ENCODE data around the gene TAS1R2. TPM values are rescaled to one million over a fixed set of nuclear protein-coding genes. Genes with fewer than 3 reads are reported as not detected.

TAS1R2 gene
- polyA plus RNA-seq, 2 donors, result 0.01 TPM; not detected in 1

Other genes starting within 250 kb of the TAS1R2 start
- gene PAX7, start 228.8 kb downstream of the TAS1R2 start, polyA plus RNA-seq, result not detected
- 10 to 100 TPM; 34.7 to 39.6 TPM for gene ALDH4A1, start 42.9 kb upstream of the TAS1R2 start, polyA plus RNA-seq
- gene IFFO2, start 97.0 kb upstream of the TAS1R2 start, polyA plus RNA-seq, result 10 to 100 TPM; 28.7 to 51.9 TPM

Measured in esophagus (tissue), 2 donors.